B cell (primary cell): Measurements from ENCODE around the gene DLD. TPM values are rescaled to one million over a fixed set of nuclear protein-coding genes. Genes with fewer than 3 reads are reported as not detected.

Experiments
- ATAC-seq: fragments of 200-7000 bp; cut with Tn5 transposase; one replicate; pipeline ENCODE4 v1.10.0; 2021; ENCODE audit warnings: low read depth, mild to moderate bottlenecking, moderate number of reproducible peaks, moderate library complexity
- CTCF ChIA-PET: fragments of 350-600 bp; sonication (Branson Sonifier 250); formaldehyde crosslinking; loops from one replicate; lab custom pipeline; 2021; ENCODE audit warnings: antibody characterized with exemption, inconsistent platforms; lab: Charles Lee
- POLR2A ChIA-PET: fragments of 350-600 bp; sonication (Branson Sonifier 250); formaldehyde crosslinking; loops from one replicate; lab custom pipeline; 2021; ENCODE audit warnings: antibody characterized with exemption; lab: Charles Lee
- DNase-seq: peaks from one replicate; pipeline ENCODE4 v3.0.0; 2013
- H2AFZ ChIP-seq: 2 replicates; pipeline ENCODE4 v1.6.1; 2012; ENCODE audit warnings: mild to moderate bottlenecking, low read depth, low read length; ENCODE audit not compliant: insufficient read depth, poor library complexity, severe bottlenecking
- H3K27ac ChIP-seq, 2 donors: 1 replicate in 1 of 2; 2 replicates in 1 of 2; pipeline ENCODE4 v1.5.1; 2012 to 2013; ENCODE audit warnings: low read length in 2 of 2, mild to moderate bottlenecking in 2 of 2, moderate library complexity in 1 of 2
- H3K27me3 ChIP-seq, 4 experiments: fragments of 200-600 bp in 1 of 4; sonication (generic) in 1 of 4; replicated peaks in 1 of 4; 1 replicate in 2 of 4; 2 replicates in 2 of 4; pipeline versions ENCODE4 v1.6.1 to v1.7.0; 2013 to 2016; ENCODE audit warnings: low read length in 3 of 4, mild to moderate bottlenecking in 2 of 4, mixed read lengths in 1 of 4, moderate library complexity in 1 of 4; ENCODE audit not compliant: insufficient read depth in 4 of 4, control insufficient read depth in 3 of 4; ENCODE audit errors: control extremely low read depth in 1 of 4
- H3K36me3 ChIP-seq, 2 experiments: replicated peaks in 1 of 2; 1 replicate in 1 of 2; 2 replicates in 1 of 2; pipeline versions ENCODE4 v1.6.1 to v1.7.1; 2013; ENCODE audit warnings: low read length in 1 of 2; ENCODE audit not compliant: insufficient read depth in 2 of 2, control insufficient read depth in 1 of 2; ENCODE audit errors: control extremely low read depth in 1 of 2, extremely low read depth in 1 of 2
- H3K4me1 ChIP-seq, 2 donors: fragments of 200-600 bp in 1 of 2; sonication (generic) in 1 of 2; 1 replicate in 1 of 2; 2 replicates in 1 of 2; pipeline versions ENCODE4 v1.5.1 to v1.6.1; 2013 to 2017; ENCODE audit warnings: low read length in 2 of 2; ENCODE audit not compliant: control insufficient read depth in 2 of 2, insufficient read depth in 2 of 2
- H3K4me2 ChIP-seq: replicated peaks from 2 replicates; pipeline ENCODE3; 2012; ENCODE audit warnings: mild to moderate bottlenecking, low read depth, low read length; ENCODE audit not compliant: poor library complexity, severe bottlenecking
- H3K4me3 ChIP-seq, 5 experiments: fragments of 200-600 bp in 1 of 5; sonication (generic) in 1 of 5; 1 replicate in 3 of 5; 2 replicates in 2 of 5; pipeline versions ENCODE4 v1.5.1 to v1.7.0; 2011 to 2016; ENCODE audit warnings: low read length in 4 of 5, mild to moderate bottlenecking in 4 of 5, low read depth in 2 of 5, control low read depth in 1 of 5, moderate library complexity in 1 of 5; ENCODE audit not compliant: insufficient read depth in 1 of 5; ENCODE audit errors: control extremely low read depth in 1 of 5, extremely low read depth in 1 of 5
- H3K79me2 ChIP-seq: fragments of 200-600 bp; sonication (generic); one replicate; pipeline ENCODE4 v1.6.0; 2016; ENCODE audit warnings: low read length; ENCODE audit not compliant: control insufficient read depth, insufficient read depth
- H3K9ac ChIP-seq: fragments of 200-600 bp; sonication (generic); 2 replicates; pipeline ENCODE4 v1.6.1; 2017; ENCODE audit warnings: mild to moderate bottlenecking, low read length, moderate library complexity
- H3K9me3 ChIP-seq, 3 donors: one replicate each; pipeline versions ENCODE4 v1.6.1 to v1.7.1; 2013; ENCODE audit warnings: low read length in 2 of 3; ENCODE audit not compliant: control insufficient read depth in 2 of 3, insufficient read depth in 1 of 3; ENCODE audit errors: control extremely low read depth in 1 of 3
- H4K20me1 ChIP-seq: 2 replicates; pipeline ENCODE4 v1.6.0; 2012; ENCODE audit warnings: mild to moderate bottlenecking, low read length; ENCODE audit not compliant: insufficient read depth, control insufficient read depth, poor library complexity, severe bottlenecking
- H3K27ac Mint-ChIP-seq: one replicate; pipeline ENCODE4 v1.8.0; 2021; ENCODE audit warnings: mixed read lengths
- H3K27me3 Mint-ChIP-seq: one replicate; pipeline ENCODE4 v1.8.0; 2021; ENCODE audit warnings: mixed read lengths
- H3K4me1 Mint-ChIP-seq: one replicate; pipeline ENCODE4 v1.8.0; 2021; ENCODE audit warnings: mixed read lengths
- H3K4me3 Mint-ChIP-seq: one replicate; pipeline ENCODE4 v1.8.0; 2021; ENCODE audit warnings: mixed read lengths
- H3K9me3 Mint-ChIP-seq: one replicate; pipeline ENCODE4 v1.8.0; 2022; ENCODE audit warnings: mixed read lengths; ENCODE audit not compliant: insufficient read depth
- CTCF ChIP-seq: fragments of 200-600 bp; IDR thresholded peaks from one replicate; pipeline ENCODE4 v1.8.0; 2022; ENCODE audit warnings: antibody characterized with exemption, mild to moderate bottlenecking
- EZH2 ChIP-seq: IDR thresholded peaks from 2 replicates; pipeline ENCODE4 v1.6.1; 2012; ENCODE audit warnings: borderline replicate concordance, low read depth, mild to moderate bottlenecking, moderate library complexity, low read length; ENCODE audit not compliant: insufficient read depth, poor library complexity, severe bottlenecking
- WGBS: methylation state at CpG from one replicate; pipeline ENCODE4 v1.1.5; 2013; ENCODE audit warnings: missing lambda C conversion rate; ENCODE audit not compliant: insufficient coverage; 5-methylcytosine and 5-hydroxymethylcytosine counted together
- intact Hi-C: fragments of 100-400 bp; cut with micrococcal nuclease; formaldehyde crosslinking; loops from one replicate; pipeline ENCODE4 v1.10.0; 2022
- polyA plus RNA-seq: library from polyadenylated mRNA; depleted of rRNA; stranded (reverse); fragments of >200 nt; gene quantifications from 2 replicates; pipeline ENCODE4 v1.2.3, GENCODE V29; 2012
- total RNA-seq, 2 donors: library from RNA; stranded (reverse); fragments of 120-200 nt in 1 of 2; gene quantifications; 1 replicate in 1 of 2; 2 replicates in 1 of 2; pipeline versions ENCODE4 v1.2.3 to v1.2.4, GENCODE V29; 2013 to 2022

The DLD gene
- total and polyA plus RNA-seq, 2 donors (not counting 1 experiment from before 2014, with no cell fraction given): 26.7 to 47.9 TPM

- no peak for TF ChIP-seq EZH2
- no peak for TF ChIP-seq CTCF
Observed at GRCh38 chr7:107939573-107940489, 48.8 kb downstream of the DLD start.

GRCh38 chr7:107940951-107941350 lies 50.0 kb downstream of the DLD start:
- H3K4me1 Mint-ChIP-seq: no peaks in the 10 kb centered on the region
- Histone ChIP-seq H3K9ac (no peak overlapping the region), H3K4me3 (no peak overlapping the region), H3K27ac (no peak overlapping the region), H4K20me1 (no peaks in the 10 kb centered on the region), H3K36me3 (no peaks in the 10 kb centered on the region), H3K4me2 (no peak overlapping the region), H3K79me2 (no peaks in the 10 kb centered on the region), H3K9me3 (no peaks in the 10 kb centered on the region), H3K4me1 (no peaks in the 10 kb centered on the region), H3K27me3 (no peaks in the 10 kb centered on the region), H2AFZ (no peak overlapping the region)
- 98% methylated on average over 3 of the region's 4 CpGs for WGBS
- H3K27me3 Mint-ChIP-seq: no peaks in the 10 kb centered on the region
- H3K4me3 Mint-ChIP-seq: no peak overlapping the region
- no peaks in the 10 kb centered on the region for H3K9me3 Mint-ChIP-seq
- no peak for DNase-seq
- ATAC-seq: no peak
- TF ChIP-seq CTCF: no peak
- TF ChIP-seq EZH2: no peak
- CTCF ChIA-PET: no interaction called here
- intact Hi-C loops: no loop called here
- POLR2A ChIA-PET: interaction anchor here (0.6 kb wide), 1 partner anchor 12 kb away, joined by 5 read pairs; no protein-coding TSS in a partner anchor
- no peak overlapping the region for H3K27ac Mint-ChIP-seq

More at GRCh38 chr7:107939573-107940489, 48.8 kb downstream of the DLD start:
- Histone ChIP-seq H4K20me1 (no peaks in the 10 kb centered on the region), H3K9ac (no peak overlapping the region), H3K36me3 (no peaks in the 10 kb centered on the region), H3K79me2 (no peaks in the 10 kb centered on the region), H3K4me1 (no peaks in the 10 kb centered on the region), H2AFZ (no peak overlapping the region), H3K9me3 (no peaks in the 10 kb centered on the region), H3K4me2 (no peak overlapping the region), H3K27ac (no peak overlapping the region), H3K4me3 (no peak overlapping the region), H3K27me3 (no peaks in the 10 kb centered on the region)
- DNase-seq (no peak), ATAC-seq (no peak)
- no peaks in the 10 kb centered on the region for H3K9me3 Mint-ChIP-seq
- no peaks in the 10 kb centered on the region for H3K27me3 Mint-ChIP-seq
- WGBS: 95% methylated on average over 15 of the region's 16 CpGs
- H3K27ac Mint-ChIP-seq: no peak overlapping the region
- intact Hi-C loops: no loop called here
- no peaks in the 10 kb centered on the region for H3K4me1 Mint-ChIP-seq
- ChIA-PET POLR2A (no interaction called here), CTCF (no interaction called here)
- H3K4me3 Mint-ChIP-seq: no peak overlapping the region
